Right atrium auricular region (tissue), 2 donors: ENCODE results near the gene TRMT2A. TPM values are rescaled to one million over a fixed set of nuclear protein-coding genes. Genes with fewer than 3 reads are reported as not detected.

ENCODE experiments used
- DNase-seq: peaks from one replicate; pipeline ENCODE4 v3.0.0-alpha.2; 2019; ENCODE audit warnings: low spot score
- H3K27ac ChIP-seq, 2 donors: fragments of 200-600 bp; sonication (generic); 1 replicate in 1 of 2; 2 replicates in 1 of 2; pipeline ENCODE4 v1.5.1; 2016 to 2019
- H3K27me3 ChIP-seq, 2 donors: fragments of 200-600 bp; sonication (generic); one replicate each; pipeline versions ENCODE4 v1.5.1 to v1.6.0; 2017 to 2019
- H3K36me3 ChIP-seq: fragments of 200-600 bp; sonication (generic); one replicate; pipeline ENCODE4 v1.5.1; 2016
- H3K4me1 ChIP-seq, 2 donors: fragments of 200-600 bp; sonication (generic); one replicate each; pipeline versions ENCODE4 v1.5.1 to v1.6.0; 2017 to 2019
- H3K4me3 ChIP-seq, 2 donors: fragments of 200-600 bp; sonication (generic); 1 replicate in 1 of 2; 2 replicates in 1 of 2; pipeline ENCODE4 v1.5.1; 2017 to 2019; ENCODE audit warnings: mild to moderate bottlenecking in 1 of 2, moderate library complexity in 1 of 2
- H3K9me3 ChIP-seq, 2 donors: fragments of 200-600 bp; sonication (generic); one replicate each; pipeline ENCODE4 v1.5.1; 2019
- total RNA-seq, 2 donors: library from RNA; depleted of rRNA; stranded (reverse); fragments of >200 nt; gene quantifications; one replicate each; pipeline ENCODE4 v1.1.0, GENCODE V29; 2016
- TF ChIP-seq, protein P1 (sequence below), 2 donors: fragments of 200-600 bp; sonication (generic); IDR thresholded peaks; one replicate each; pipeline ENCODE4 v1.5.1; 2019; ENCODE audit warnings: antibody characterized with exemption in 2 of 2

The TRMT2A gene
- total RNA-seq, 2 donors from 2014 or later: 16.0 to 17.6 TPM

DNA sequence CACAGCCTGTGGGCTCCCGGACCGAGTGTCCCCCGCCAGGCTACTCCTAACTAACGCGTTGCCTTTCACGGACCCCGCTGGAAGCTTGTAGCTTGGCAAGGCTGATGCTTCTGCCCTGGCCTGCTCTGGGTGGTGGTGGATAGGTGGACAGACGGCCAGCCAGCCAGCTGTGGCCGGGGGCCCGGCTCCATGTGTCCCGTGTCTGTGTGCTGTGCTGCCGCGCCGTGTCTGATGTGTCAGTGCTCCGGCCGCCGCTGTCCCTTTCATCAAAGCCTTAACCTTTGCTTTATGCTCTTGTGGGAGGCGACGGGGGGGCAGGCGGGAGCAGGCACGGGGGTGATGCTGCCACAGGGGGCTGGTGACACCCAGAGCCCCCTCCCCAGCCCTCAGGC, 28.8 kb upstream of the TRMT2A start:
- Histone ChIP-seq H3K27me3 (no peaks in the 10 kb centered on the region), H3K27ac (no peak overlapping the region), H3K4me3 (no peak overlapping the region), H3K36me3 (peaks cover 14% of the 10 kb centered on the region), H3K9me3 (no peaks in the 10 kb centered on the region), H3K4me1 (no peaks in the 10 kb centered on the region)
- TF ChIP-seq, protein P1, sequence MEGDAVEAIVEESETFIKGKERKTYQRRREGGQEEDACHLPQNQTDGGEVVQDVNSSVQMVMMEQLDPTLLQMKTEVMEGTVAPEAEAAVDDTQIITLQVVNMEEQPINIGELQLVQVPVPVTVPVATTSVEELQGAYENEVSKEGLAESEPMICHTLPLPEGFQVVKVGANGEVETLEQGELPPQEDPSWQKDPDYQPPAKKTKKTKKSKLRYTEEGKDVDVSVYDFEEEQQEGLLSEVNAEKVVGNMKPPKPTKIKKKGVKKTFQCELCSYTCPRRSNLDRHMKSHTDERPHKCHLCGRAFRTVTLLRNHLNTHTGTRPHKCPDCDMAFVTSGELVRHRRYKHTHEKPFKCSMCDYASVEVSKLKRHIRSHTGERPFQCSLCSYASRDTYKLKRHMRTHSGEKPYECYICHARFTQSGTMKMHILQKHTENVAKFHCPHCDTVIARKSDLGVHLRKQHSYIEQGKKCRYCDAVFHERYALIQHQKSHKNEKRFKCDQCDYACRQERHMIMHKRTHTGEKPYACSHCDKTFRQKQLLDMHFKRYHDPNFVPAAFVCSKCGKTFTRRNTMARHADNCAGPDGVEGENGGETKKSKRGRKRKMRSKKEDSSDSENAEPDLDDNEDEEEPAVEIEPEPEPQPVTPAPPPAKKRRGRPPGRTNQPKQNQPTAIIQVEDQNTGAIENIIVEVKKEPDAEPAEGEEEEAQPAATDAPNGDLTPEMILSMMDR (IDR thresholded peaks at IDR 0.05): no peak
- no peak for DNase-seq

DNA sequence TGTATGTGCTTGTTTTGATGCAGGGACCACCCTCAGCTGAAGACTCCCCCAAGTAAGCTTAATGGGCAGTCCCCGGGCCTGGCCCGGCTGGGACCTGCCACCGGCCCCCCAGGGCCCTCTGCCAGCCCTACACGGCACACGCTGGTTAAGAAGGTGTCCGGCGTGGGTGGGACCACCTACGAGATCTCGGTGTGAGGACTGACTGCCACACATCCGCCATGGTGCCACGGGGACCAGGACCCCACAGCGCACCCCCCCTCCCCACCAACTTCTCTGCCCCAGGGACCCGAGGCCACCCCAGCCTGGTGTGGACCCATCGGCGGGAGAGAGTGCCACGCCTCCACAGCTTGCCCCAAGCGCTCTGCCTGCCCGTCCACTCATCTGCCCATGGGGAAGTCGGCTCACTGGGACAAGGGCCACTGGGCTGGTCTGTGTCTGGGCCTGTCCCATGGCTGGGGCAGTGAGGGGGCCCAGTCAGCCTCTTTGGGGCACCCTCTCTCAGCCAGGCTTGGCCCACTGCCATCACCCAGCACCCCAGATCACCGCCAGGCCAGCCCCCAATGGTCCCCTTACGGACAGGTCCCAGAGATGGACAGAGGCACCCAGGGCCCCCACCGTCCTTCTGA, 28.3 kb upstream of the TRMT2A start:
- Histone ChIP-seq H3K27me3 (no peaks in the 10 kb centered on the region), H3K9me3 (no peaks in the 10 kb centered on the region), H3K4me3 (no peak overlapping the region), H3K27ac (no peak overlapping the region), H3K36me3 (peaks cover 14% of the 10 kb centered on the region), H3K4me1 (no peaks in the 10 kb centered on the region)
- TF ChIP-seq, protein P1 (IDR thresholded peaks at IDR 0.05): no peak
- no peak for DNase-seq

DNA sequence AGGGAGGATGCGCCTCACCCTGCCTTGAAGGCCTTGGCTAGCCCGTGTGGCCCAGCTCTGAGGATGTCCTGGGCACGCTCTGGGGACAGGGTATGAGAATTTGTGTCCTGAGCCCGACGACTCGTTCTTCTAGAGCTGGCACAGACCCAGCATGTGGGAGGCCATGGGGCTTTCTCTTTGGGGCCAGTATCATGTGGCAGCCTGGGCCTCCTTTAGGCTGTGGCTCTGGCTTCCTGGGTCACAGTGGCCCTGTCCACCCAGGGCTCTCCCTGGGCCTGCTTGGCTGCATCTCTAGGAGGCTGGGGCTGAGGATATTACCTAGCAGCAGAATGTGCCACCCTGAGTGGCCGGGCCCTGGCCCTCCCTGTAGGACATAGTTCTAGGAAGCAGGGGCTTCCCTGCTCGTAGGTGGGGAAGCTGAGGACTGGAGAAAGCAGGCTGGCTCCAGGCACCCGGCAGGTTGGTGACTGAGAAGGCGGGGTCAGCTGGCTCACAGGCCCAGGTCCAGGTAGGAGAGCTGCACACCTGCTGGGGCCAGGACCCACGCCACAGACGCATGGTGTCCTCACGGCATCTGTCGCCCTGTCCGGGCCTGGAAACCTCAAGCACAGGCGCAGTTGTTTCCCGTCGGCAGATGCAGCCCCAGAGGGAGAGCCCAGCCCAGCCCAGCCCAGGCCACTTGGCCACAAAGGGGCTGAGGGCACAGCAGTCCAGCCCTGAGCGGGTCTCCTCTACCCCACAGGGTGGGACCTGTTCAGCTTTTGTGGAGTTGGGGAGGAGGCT, 27.0 kb upstream of the TRMT2A start:
- H3K4me3 ChIP-seq: no peak overlapping the region
- peaks cover 0 to under 1% of the 10 kb centered on the region in 2 donors for H3K4me1 ChIP-seq
- TF ChIP-seq, protein P1 (IDR thresholded peaks at IDR 0.05): no peak
- H3K27ac ChIP-seq: no peak overlapping the region
- H3K36me3 ChIP-seq: peaks cover 23% of the 10 kb centered on the region
- H3K9me3 ChIP-seq: no peaks in the 10 kb centered on the region
- DNase-seq: no peak
- no peaks in the 10 kb centered on the region for H3K27me3 ChIP-seq

DNA sequence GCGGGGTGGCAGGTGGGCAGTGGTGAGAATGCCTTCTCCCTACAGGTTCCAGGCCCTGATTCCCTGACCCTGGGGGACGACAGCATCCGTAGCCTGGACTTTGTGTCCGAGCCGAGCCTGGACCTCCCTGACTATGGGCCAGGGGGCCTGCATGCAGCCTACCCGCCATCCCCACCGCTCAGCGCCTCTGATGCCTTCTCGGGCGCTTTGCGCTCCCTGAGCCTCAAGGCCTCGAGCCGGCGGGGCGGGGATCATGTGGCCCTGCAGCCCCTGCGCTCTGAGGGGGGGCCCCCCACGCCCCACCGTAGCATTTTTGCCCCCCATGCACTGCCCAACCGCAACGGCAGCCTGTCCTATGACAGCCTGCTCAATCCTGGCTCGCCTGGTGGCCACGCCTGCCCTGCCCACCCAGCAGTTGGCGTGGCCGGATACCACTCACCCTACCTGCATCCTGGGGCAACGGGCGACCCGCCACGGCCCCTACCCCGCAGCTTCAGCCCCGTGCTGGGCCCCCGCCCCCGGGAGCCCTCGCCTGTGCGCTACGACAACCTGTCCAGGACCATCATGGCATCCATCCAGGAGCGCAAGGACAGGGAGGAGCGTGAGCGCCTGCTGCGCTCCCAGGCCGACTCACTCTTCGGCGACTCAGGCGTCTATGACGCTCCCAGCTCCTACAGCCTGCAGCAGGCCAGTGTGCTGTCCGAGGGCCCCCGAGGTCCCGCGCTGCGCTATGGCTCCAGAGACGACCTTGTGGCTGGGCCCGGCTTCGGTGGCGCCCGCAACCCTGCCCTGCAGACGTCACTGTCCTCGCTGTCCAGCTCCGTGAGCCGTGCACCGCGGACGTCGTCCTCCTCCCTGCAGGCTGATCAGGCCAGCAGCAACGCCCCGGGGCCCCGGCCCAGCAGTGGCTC, 25.9 kb upstream of the TRMT2A start:
- Histone ChIP-seq H3K4me1 (peaks cover 0 to 12% of the 10 kb centered on the region in 2 donors), H3K4me3 (no peak overlapping the region), H3K27ac (no peak overlapping the region), H3K9me3 (no peaks in the 10 kb centered on the region), H3K36me3 (peaks cover 23% of the 10 kb centered on the region), H3K27me3 (no peaks in the 10 kb centered on the region)
- DNase-seq: no peak
- TF ChIP-seq, protein P1 (IDR thresholded peaks at IDR 0.05): no peak

DNA sequence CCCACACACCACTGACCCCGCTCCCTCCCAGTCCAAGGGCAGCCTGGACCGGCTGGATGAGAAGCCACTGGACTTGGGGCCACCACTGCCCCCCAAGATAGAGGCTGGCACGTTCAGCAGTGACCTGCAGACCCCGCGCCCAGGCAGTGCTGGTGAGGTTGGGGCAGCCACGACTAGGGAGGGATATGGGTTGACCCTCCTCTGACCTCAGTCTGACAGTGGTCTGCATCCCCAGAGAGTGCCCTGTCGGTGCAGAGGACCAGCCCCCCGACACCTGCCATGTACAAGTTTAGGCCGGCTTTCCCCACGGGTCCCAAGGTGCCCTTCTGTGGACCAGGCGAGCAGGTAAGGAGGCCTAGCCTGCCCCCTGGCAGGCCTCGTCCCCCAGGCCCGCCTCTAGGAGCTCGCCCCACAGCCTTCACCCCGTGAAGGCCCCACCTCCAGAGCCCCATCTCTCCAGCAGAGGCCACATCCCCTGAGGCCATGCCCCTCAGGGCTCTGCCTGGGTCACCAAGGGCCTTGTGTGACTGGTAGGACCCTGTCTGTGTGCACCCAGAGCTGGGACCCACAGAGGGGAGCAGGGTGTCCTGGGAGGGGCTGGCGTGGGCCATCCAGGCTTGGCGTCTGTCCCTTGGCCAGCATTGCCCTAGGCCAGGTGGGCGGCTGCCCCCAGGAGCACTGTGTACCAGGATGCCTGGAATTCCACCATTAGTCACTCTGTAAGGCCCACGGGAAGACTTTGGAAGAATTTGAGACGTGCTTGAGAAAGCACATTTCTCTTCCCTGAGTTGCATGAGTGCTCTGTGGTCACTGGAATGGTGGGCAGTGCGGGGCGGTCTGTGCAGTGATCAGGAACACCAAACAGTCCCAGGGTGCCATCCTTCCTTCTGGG, 24.4 kb upstream of the TRMT2A start:
- no peaks in the 10 kb centered on the region for H3K27me3 ChIP-seq
- no peaks in the 10 kb centered on the region for H3K9me3 ChIP-seq
- DNase-seq: no peak
- TF ChIP-seq, protein P1 (IDR thresholded peaks at IDR 0.05): no peak
- no peak overlapping the region for H3K4me3 ChIP-seq
- no peak overlapping the region for H3K27ac ChIP-seq
- H3K36me3 ChIP-seq: peaks cover 23% of the 10 kb centered on the region
- H3K4me1 ChIP-seq: peaks cover 0 to 27% of the 10 kb centered on the region in 2 donors
